PC-9 (cell line): Measurements from ENCODE around the gene ANKFY1. TPM values are rescaled to one million over a fixed set of nuclear protein-coding genes. Genes with fewer than 3 reads are reported as not detected.

Source experiments
- BruUV-seq: library from RNA; stranded (reverse); fragments of 400-500 nt; replicated peaks from 2 replicates; lab custom pipeline; 2021; lab: Mats Ljungman, UMichigan
- CTCF ChIA-PET: fragments of 300-600 bp; sonication (Branson Sonifier 250); formaldehyde crosslinking; loops from one replicate; lab custom pipeline; 2022; ENCODE audit warnings: antibody characterized with exemption; lab: Charles Lee
- POLR2A ChIA-PET: fragments of 300-600 bp; sonication (Branson Sonifier 250); formaldehyde crosslinking; loops from one replicate; lab custom pipeline; 2022; ENCODE audit warnings: antibody characterized with exemption; ENCODE audit not compliant: unreplicated experiment; lab: Charles Lee
- DNase-seq, 2 experiments: peaks; one replicate each; pipeline versions ENCODE4 v3.0.0 to v3.0.0-alpha.2; 2015 to 2022; ENCODE audit warnings: mixed read lengths in 1 of 2
- H2AFZ ChIP-seq: fragments of 200-600 bp; sonication (generic); 2 replicates; pipeline ENCODE4 v1.8.1; 2017; ENCODE audit warnings: antibody characterized with exemption
- H3F3A ChIP-seq: fragments of 200-600 bp; sonication (generic); 2 replicates; pipeline ENCODE4 v1.8.1; 2017; ENCODE audit warnings: antibody characterized with exemption, mild to moderate bottlenecking, low read depth; ENCODE audit not compliant: insufficient read depth
- H3K27ac ChIP-seq: fragments of 200-600 bp; sonication (generic); 2 replicates; pipeline ENCODE4 v1.6.1; 2016; ENCODE audit warnings: mixed run types
- H3K27me3 ChIP-seq: fragments of 200-600 bp; sonication (generic); 2 replicates; pipeline ENCODE4 v1.6.1; 2016; ENCODE audit warnings: low read depth, mixed run types; ENCODE audit not compliant: insufficient read depth
- H3K36me3 ChIP-seq: fragments of 200-600 bp; sonication (generic); 2 replicates; pipeline ENCODE4 v1.6.1; 2016; ENCODE audit warnings: low read depth, mixed run types
- H3K4me1 ChIP-seq: fragments of 200-600 bp; sonication (generic); replicated peaks from 2 replicates; pipeline ENCODE4 v1.6.1; 2016; ENCODE audit warnings: mixed run types; ENCODE audit not compliant: insufficient read depth
- H3K4me2 ChIP-seq: fragments of 200-600 bp; sonication (generic); 2 replicates; pipeline ENCODE4 v1.6.1; 2017; ENCODE audit warnings: mixed run types
- H3K4me3 ChIP-seq: fragments of 200-600 bp; sonication (generic); 2 replicates; pipeline ENCODE4 v1.6.1; 2016; ENCODE audit warnings: mixed run types
- H3K79me2 ChIP-seq: fragments of 200-600 bp; sonication (generic); 2 replicates; pipeline ENCODE4 v1.6.1; 2017; ENCODE audit warnings: low read depth, mixed run types
- H3K9me2 ChIP-seq: fragments of 200-600 bp; sonication (generic); 2 replicates; pipeline ENCODE4 v1.8.1; 2017; ENCODE audit warnings: mild to moderate bottlenecking; ENCODE audit not compliant: insufficient read depth
- H3K9me3 ChIP-seq: fragments of 200-600 bp; sonication (generic); 2 replicates; pipeline ENCODE4 v1.8.1; 2016; ENCODE audit warnings: low read depth; ENCODE audit not compliant: insufficient read depth
- H4K20me1 ChIP-seq: fragments of 200-600 bp; sonication (generic); 2 replicates; pipeline ENCODE4 v1.8.1; 2017; ENCODE audit not compliant: insufficient read depth
- EZH2 ChIP-seq: fragments of 200-600 bp; sonication (generic); IDR thresholded peaks from 2 replicates; pipeline ENCODE4 v1.8.0; 2017; ENCODE audit warnings: antibody characterized with exemption, low read depth
- intact Hi-C: fragments of 100-400 bp; cut with micrococcal nuclease; formaldehyde crosslinking; loops from one replicate; pipeline ENCODE4 v1.10.0; 2022; ENCODE audit not compliant: unreplicated experiment
- total RNA-seq: library from RNA; stranded (reverse); gene quantifications from 2 replicates; pipeline ENCODE4 v1.2.3, GENCODE V29; 2021
- TF ChIP-seq, protein P1 (sequence below): fragments of 200-600 bp; sonication (generic); conservative IDR thresholded peaks from 2 replicates; pipeline ENCODE4 v1.6.1; 2017; ENCODE audit warnings: mixed run types, antibody characterized with exemption, mild to moderate bottlenecking, moderate library complexity

Gene ANKFY1
- total RNA-seq, 1 experiment from 2014 or later = 63.9 TPM

DNA sequence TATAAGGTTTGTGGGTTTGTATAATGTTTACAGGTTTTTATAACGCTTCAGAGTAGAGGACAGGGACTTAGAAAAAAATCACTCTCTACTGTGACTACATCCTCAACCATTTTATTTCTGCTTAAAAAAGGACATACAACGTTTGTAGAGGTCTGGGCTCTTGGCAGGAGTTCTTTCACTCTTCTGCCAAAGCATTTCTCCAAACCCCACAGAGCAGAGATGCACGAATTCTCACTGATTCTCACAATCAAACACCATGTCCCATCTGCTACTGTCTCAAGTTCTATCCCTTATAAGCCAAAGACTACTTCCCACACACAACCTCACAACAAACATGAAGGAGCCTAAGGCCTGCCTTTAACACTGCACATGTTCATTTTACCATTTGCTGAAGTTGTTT is 7.0 kb upstream of the ANKFY1 start:
- CTCF ChIA-PET = no interaction called here
- 0 out of 2 replicates have a peak, but pooled peaks cover 9% of the 10 kb centered on the region for H3K36me3 ChIP-seq
- DNase-seq = no peak
- POLR2A ChIA-PET = interaction anchor here (0.7 kb wide), 1 partner anchor 23 kb away, joined by 3 read pairs; no protein-coding TSS in a partner anchor
- no peaks in the 10 kb centered on the region for H3K9me2 ChIP-seq
- intact Hi-C loops = no loop called here
- H3K27ac ChIP-seq = no peak overlapping the region
- peaks cover 33% of the 10 kb centered on the region; the same call in 1 of the 2 replicates for H3F3A ChIP-seq
- H3K4me2 ChIP-seq = no peak overlapping the region
- H2AFZ ChIP-seq = no peak overlapping the region
- no peaks in the 10 kb centered on the region for H3K9me3 ChIP-seq
- no peaks in the 10 kb centered on the region for H3K27me3 ChIP-seq
- TF ChIP-seq EZH2 = no peak
- TF ChIP-seq, protein P1, sequence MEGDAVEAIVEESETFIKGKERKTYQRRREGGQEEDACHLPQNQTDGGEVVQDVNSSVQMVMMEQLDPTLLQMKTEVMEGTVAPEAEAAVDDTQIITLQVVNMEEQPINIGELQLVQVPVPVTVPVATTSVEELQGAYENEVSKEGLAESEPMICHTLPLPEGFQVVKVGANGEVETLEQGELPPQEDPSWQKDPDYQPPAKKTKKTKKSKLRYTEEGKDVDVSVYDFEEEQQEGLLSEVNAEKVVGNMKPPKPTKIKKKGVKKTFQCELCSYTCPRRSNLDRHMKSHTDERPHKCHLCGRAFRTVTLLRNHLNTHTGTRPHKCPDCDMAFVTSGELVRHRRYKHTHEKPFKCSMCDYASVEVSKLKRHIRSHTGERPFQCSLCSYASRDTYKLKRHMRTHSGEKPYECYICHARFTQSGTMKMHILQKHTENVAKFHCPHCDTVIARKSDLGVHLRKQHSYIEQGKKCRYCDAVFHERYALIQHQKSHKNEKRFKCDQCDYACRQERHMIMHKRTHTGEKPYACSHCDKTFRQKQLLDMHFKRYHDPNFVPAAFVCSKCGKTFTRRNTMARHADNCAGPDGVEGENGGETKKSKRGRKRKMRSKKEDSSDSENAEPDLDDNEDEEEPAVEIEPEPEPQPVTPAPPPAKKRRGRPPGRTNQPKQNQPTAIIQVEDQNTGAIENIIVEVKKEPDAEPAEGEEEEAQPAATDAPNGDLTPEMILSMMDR = no peak
- no peaks in the 10 kb centered on the region for H3K4me1 ChIP-seq
- H3K79me2 ChIP-seq = no peaks in the 10 kb centered on the region
- no TSS peak for BruUV-seq
- no peak overlapping the region for H3K4me3 ChIP-seq
- 0 out of 2 replicates have a peak, but pooled peaks cover 10% of the 10 kb centered on the region for H4K20me1 ChIP-seq

DNA sequence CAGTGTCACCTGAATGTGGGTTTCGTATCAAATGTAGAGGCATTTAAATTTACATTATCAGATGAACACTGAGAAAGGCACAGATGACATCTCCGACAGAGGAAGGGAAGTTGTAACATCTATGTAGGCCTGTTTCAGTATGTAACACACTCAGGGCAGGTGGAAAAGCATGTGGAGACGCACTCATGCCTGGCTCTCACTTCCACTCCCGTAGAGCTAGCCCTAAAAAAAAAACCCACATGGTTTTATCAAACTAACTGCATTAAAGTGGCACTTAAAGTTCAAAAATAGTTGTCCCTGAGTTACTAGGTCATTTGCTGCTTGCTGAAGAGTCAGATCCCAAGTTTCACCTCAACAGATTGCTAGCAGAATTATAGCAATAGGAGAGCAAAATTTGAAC is 6.1 kb upstream of the ANKFY1 start:
- H3K4me1 ChIP-seq = no peaks in the 10 kb centered on the region
- POLR2A ChIA-PET = interaction anchor here (0.7 kb wide), 1 partner anchor 22 kb away, joined by 3 read pairs; no protein-coding TSS in a partner anchor
- H2AFZ ChIP-seq = no peak overlapping the region
- H3K27ac ChIP-seq = no peak overlapping the region
- no peak overlapping the region for H3K4me2 ChIP-seq
- H3K27me3 ChIP-seq = no peaks in the 10 kb centered on the region
- BruUV-seq = no TSS peak
- H3K79me2 ChIP-seq = no peaks in the 10 kb centered on the region
- no peak overlapping the region for H3K4me3 ChIP-seq
- 0 out of 2 replicates have a peak, but pooled peaks cover 10% of the 10 kb centered on the region for H4K20me1 ChIP-seq
- TF ChIP-seq EZH2 = no peak
- TF ChIP-seq, protein P1 = no peak
- no peak for DNase-seq
- peaks cover 30% of the 10 kb centered on the region; the same call in 1 of the 2 replicates for H3F3A ChIP-seq
- no peaks in the 10 kb centered on the region for H3K9me3 ChIP-seq
- CTCF ChIA-PET = interaction anchor here (0.6 kb wide), 1 partner anchor 9 kb away, joined by 3 read pairs; no protein-coding TSS in a partner anchor
- H3K36me3 ChIP-seq = 0 out of 2 replicates have a peak, but pooled peaks cover 9% of the 10 kb centered on the region
- no peaks in the 10 kb centered on the region for H3K9me2 ChIP-seq
- intact Hi-C loops = no loop called here

- intact Hi-C loops = no loop called here
- Histone ChIP-seq H3K27me3 (no peaks in the 10 kb centered on the region), H3K4me3 (no peak overlapping the region), H3K4me1 (peaks cover 10% of the 10 kb centered on the region), H3K9me2 (no peaks in the 10 kb centered on the region), H3K27ac (no peak overlapping the region), H4K20me1 (peaks cover 7% of the 10 kb centered on the region; the same call in 1 of the 2 replicates), H3F3A (peaks cover 19% of the 10 kb centered on the region; the same call in 1 of the 2 replicates), H3K79me2 (peaks cover 14% of the 10 kb centered on the region), H3K9me3 (no peaks in the 10 kb centered on the region), H3K36me3 (0 out of 2 replicates have a peak, but pooled peaks cover 9% of the 10 kb centered on the region), H3K4me2 (no peak overlapping the region), H2AFZ (no peak overlapping the region)
- no peak for DNase-seq
- no TSS peak for BruUV-seq
- TF ChIP-seq EZH2 = no peak
- TF ChIP-seq, protein P1 = no peak
- ChIA-PET POLR2A (no interaction called here), CTCF (interaction anchor here (0.5 to 0.6 kb wide), 2 partner anchors 19 to 66 kb away, joined by 3 to 12 read pairs; no protein-coding TSS in a partner anchor)
Observed at GRCh38 chr17:4267402-4267801, 3.6 kb upstream of the ANKFY1 start.
